Cardiac muscle cell (in vitro differentiated cells and primary cell): ENCODE data around the gene PAX2. TPM values are rescaled to one million over a fixed set of nuclear protein-coding genes. Genes with fewer than 3 reads are reported as not detected.
"Not testable (repeated sequence)": the region's sequence is repeated elsewhere in the genome, so short reads cannot be mapped to it uniquely, and the experiment has no call there.

Source experiments
- DNase-seq, 2 donors: peaks; one replicate each; pipeline versions ENCODE4 v3.0.0 to v3.0.0-alpha.2; 2010 to 2017; ENCODE audit warnings: low read depth in 1 of 2, low spot score in 1 of 2
- H3K27ac ChIP-seq: fragments of 200-600 bp; sonication (generic); 2 replicates; pipeline ENCODE4 v1.5.1; 2016
- H3K27me3 ChIP-seq: fragments of 200-600 bp; sonication (generic); 2 replicates; pipeline ENCODE4 v1.6.0; 2016; ENCODE audit warnings: control low read depth
- H3K36me3 ChIP-seq: fragments of 200-600 bp; sonication (generic); 2 replicates; pipeline ENCODE4 v1.5.1; 2016; ENCODE audit warnings: control low read depth
- H3K4me1 ChIP-seq: fragments of 200-600 bp; sonication (generic); 2 replicates; pipeline ENCODE4 v1.8.1; 2017; ENCODE audit warnings: low read depth, mild to moderate bottlenecking, mixed run types
- H3K4me3 ChIP-seq: fragments of 200-600 bp; sonication (generic); 2 replicates; pipeline ENCODE4 v1.5.1; 2016; ENCODE audit warnings: mild to moderate bottlenecking
- H3K9me3 ChIP-seq: fragments of 200-600 bp; sonication (generic); 2 replicates; pipeline ENCODE4 v1.5.1; 2017; ENCODE audit warnings: low read depth, mild to moderate bottlenecking, control low read depth
- polyA plus RNA-seq: library from polyadenylated mRNA; unstranded; fragments of >200 nt; fragmentation: Nextera tagmentation; extraction: Ambion mirVana; gene quantifications from 2 replicates; pipeline ENCODE4 v1.2.1, GENCODE V29; 2016
- total RNA-seq: library from RNA; depleted of rRNA; stranded (reverse); fragments of >200 nt; gene quantifications from 2 replicates; pipeline ENCODE4 v1.2.3, GENCODE V29; 2016
- TF ChIP-seq, protein P1 (sequence below): IDR thresholded peaks from 2 replicates; pipeline ENCODE4 v1.5.1; 2012; ENCODE audit warnings: low read depth, mild to moderate bottlenecking, low read length

Gene PAX2
- total RNA-seq (not detected in 2 replicates), polyA plus RNA-seq (not detected in 2 replicates)

- H3K36me3 ChIP-seq, result no peaks in the 10 kb centered on the region
- peak within 1 kb of the TSS; percentile 28 for H3K4me3 ChIP-seq
- H3K4me1 ChIP-seq, result peaks cover 20% of the 10 kb centered on the region
- DNase-seq, result no peak
- TF ChIP-seq, protein P1, sequence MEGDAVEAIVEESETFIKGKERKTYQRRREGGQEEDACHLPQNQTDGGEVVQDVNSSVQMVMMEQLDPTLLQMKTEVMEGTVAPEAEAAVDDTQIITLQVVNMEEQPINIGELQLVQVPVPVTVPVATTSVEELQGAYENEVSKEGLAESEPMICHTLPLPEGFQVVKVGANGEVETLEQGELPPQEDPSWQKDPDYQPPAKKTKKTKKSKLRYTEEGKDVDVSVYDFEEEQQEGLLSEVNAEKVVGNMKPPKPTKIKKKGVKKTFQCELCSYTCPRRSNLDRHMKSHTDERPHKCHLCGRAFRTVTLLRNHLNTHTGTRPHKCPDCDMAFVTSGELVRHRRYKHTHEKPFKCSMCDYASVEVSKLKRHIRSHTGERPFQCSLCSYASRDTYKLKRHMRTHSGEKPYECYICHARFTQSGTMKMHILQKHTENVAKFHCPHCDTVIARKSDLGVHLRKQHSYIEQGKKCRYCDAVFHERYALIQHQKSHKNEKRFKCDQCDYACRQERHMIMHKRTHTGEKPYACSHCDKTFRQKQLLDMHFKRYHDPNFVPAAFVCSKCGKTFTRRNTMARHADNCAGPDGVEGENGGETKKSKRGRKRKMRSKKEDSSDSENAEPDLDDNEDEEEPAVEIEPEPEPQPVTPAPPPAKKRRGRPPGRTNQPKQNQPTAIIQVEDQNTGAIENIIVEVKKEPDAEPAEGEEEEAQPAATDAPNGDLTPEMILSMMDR, result no peak
- peaks cover 100% of the 10 kb centered on the region for H3K27me3 ChIP-seq
- no peaks in the 10 kb centered on the region for H3K9me3 ChIP-seq
- H3K27ac ChIP-seq, result no peak within 1 kb of the TSS
Observed at GRCh38 chr10:100744987-100745881, at the start of gene PAX2. Gene PAX2 (plus strand): TSS chr10:100745582. CDS start chr10:100746261, 679 bp downstream.

- Histone ChIP-seq H3K36me3 (no peaks in the 10 kb centered on the region), H3K9me3 (no peaks in the 10 kb centered on the region), H3K4me3 (no peak overlapping the region), H3K27me3 (peaks cover 41% of the 10 kb centered on the region), H3K4me1 (no peaks in the 10 kb centered on the region), H3K27ac (no peak overlapping the region)
- TF ChIP-seq, protein P1, result no peak
- no peak for DNase-seq
Observed at GRCh38 chr10:100696477-100696901, 48.9 kb upstream of the PAX2 start.

DNA sequence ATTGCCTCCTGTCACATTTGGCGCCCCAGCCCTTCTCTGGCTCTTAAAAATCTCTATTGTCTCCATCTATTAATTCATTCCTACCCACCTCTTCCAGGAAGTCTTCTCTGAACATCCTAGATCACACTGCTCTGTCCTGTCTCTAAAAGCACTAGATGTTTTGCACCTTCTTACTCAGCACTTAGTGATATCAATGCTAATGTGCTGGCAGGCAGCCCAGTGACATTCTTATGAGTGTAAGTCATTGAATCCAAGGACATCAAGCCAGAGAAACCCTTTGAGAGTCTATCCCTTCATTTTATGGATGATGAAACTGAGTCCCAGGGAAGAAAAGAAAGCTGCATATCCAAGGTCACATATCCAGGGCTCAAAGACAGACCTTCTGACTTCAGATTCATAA, 48.3 kb upstream of the PAX2 start:
- H3K27ac ChIP-seq, result no peak overlapping the region
- no peak overlapping the region for H3K4me3 ChIP-seq
- H3K27me3 ChIP-seq, result peaks cover 40% of the 10 kb centered on the region
- TF ChIP-seq, protein P1, result no peak
- no peaks in the 10 kb centered on the region for H3K36me3 ChIP-seq
- peak in 1 of 2 donors; percentile 79 for DNase-seq
- no peaks in the 10 kb centered on the region for H3K9me3 ChIP-seq
- H3K4me1 ChIP-seq, result no peaks in the 10 kb centered on the region

- Histone ChIP-seq H3K27ac (no peak overlapping the region), H3K4me3 (no peak overlapping the region), H3K9me3 (no peaks in the 10 kb centered on the region), H3K27me3 (peaks cover 40% of the 10 kb centered on the region), H3K4me1 (no peaks in the 10 kb centered on the region), H3K36me3 (no peaks in the 10 kb centered on the region)
- TF ChIP-seq, protein P1, result no peak
- DNase-seq, result no peak
Observed at GRCh38 chr10:100697631-100698030, 47.8 kb upstream of the PAX2 start.

GRCh38 chr10:100701704-100702103, 43.7 kb upstream of the PAX2 start:
- H3K27ac ChIP-seq, H3K4me1 ChIP-seq, H3K36me3 ChIP-seq, H3K4me3 ChIP-seq, DNase-seq, H3K9me3 ChIP-seq: not testable (repeated sequence)
- peaks cover 52% of the 10 kb centered on the region for H3K27me3 ChIP-seq

- Histone ChIP-seq H3K4me1 (no peaks in the 10 kb centered on the region), H3K27me3 (peaks cover 55% of the 10 kb centered on the region), H3K36me3 (no peaks in the 10 kb centered on the region), H3K27ac (no peak overlapping the region), H3K9me3 (no peaks in the 10 kb centered on the region), H3K4me3 (no peak overlapping the region)
- TF ChIP-seq, protein P1, result no peak
- DNase-seq, result no peak
Observed at GRCh38 chr10:100705139-100705538, 40.2 kb upstream of the PAX2 start.
